ENCODE data around the gene FGF1. TPM values are rescaled to one million over a fixed set of nuclear protein-coding genes. Genes with fewer than 3 reads are reported as not detected.

The FGF1 gene
- total and polyA plus RNA-seq, 3 donors from 2014 or later = 1.9 to 4.4 (median 2.2) TPM

- no peaks in the 10 kb centered on the region for H3K27me3 ChIP-seq
- H3K4me3 ChIP-seq = no peak overlapping the region
- no peaks in the 10 kb centered on the region for H3K36me3 ChIP-seq (ENCODE audit: low read depth, missing control alignments)
- no peaks in the 10 kb centered on the region for H3K9me3 ChIP-seq
- WGBS, 2 donors = 80 to 91% methylated on average over 6 of the region's 6 CpGs
- H3K4me1 ChIP-seq = no peaks in the 10 kb centered on the region
- intact Hi-C loops (cut with DNase I; ENCODE audit: low total_unique reads) = no loop called here
- DNase-seq = no peak
- no peak overlapping the region for H3K27ac ChIP-seq
- no peak for TF ChIP-seq CTCF (IDR thresholded peaks at IDR 0.05)
These were observed 17.6 kb downstream of the FGF1 start for GRCh38 chr5:142668336-142668735.

- H3K9me3 ChIP-seq = no peaks in the 10 kb centered on the region
- no peaks in the 10 kb centered on the region for H3K27me3 ChIP-seq
- TF ChIP-seq POLR2A (IDR thresholded peaks at IDR 0.05) (no peak), CTCF (IDR thresholded peaks at IDR 0.05) (no peak)
- no peak overlapping the region for H3K4me3 ChIP-seq
- WGBS, 2 donors = 90 to 91% methylated on average over 4 to 6 of the region's 6 CpGs
- H3K27ac ChIP-seq = no peak overlapping the region
- intact Hi-C loops (cut with DNase I; ENCODE audit: low total_unique reads) = no loop called here
- no peaks in the 10 kb centered on the region for H3K36me3 ChIP-seq (ENCODE audit: low read depth, missing control alignments)
- H3K4me1 ChIP-seq = no peaks in the 10 kb centered on the region
- DNase-seq = no peak
These were observed 18.1 kb downstream of the FGF1 start for GRCh38 chr5:142667831-142668230.

GRCh38 chr5:142664636-142665035, 21.3 kb downstream of the FGF1 start:
- Histone ChIP-seq H3K9me3 (no peaks in the 10 kb centered on the region), H3K4me3 (no peak overlapping the region), H3K36me3 (ENCODE audit: low read depth, missing control alignments) (no peaks in the 10 kb centered on the region), H3K27me3 (no peaks in the 10 kb centered on the region), H3K4me1 (no peaks in the 10 kb centered on the region), H3K27ac (no peak overlapping the region)
- intact Hi-C loops (cut with DNase I; ENCODE audit: low total_unique reads) = no loop called here
- DNase-seq = no peak
- WGBS, 2 donors = 66 to 82% methylated on average over 6 of the region's 6 CpGs
- TF ChIP-seq CTCF (IDR thresholded peaks at IDR 0.05) = no peak
- TF ChIP-seq POLR2A (IDR thresholded peaks at IDR 0.05) = no peak

GRCh38 chr5:142664067-142664466, 21.8 kb downstream of the FGF1 start:
- H3K27me3 ChIP-seq = no peaks in the 10 kb centered on the region
- H3K4me3 ChIP-seq = no peak overlapping the region
- H3K4me1 ChIP-seq = no peaks in the 10 kb centered on the region
- intact Hi-C loops (cut with DNase I; ENCODE audit: low total_unique reads) = no loop called here
- no peak overlapping the region for H3K27ac ChIP-seq
- TF ChIP-seq CTCF (IDR thresholded peaks at IDR 0.05) (no peak), POLR2A (IDR thresholded peaks at IDR 0.05) (no peak)
- H3K9me3 ChIP-seq = no peaks in the 10 kb centered on the region
- H3K36me3 ChIP-seq (ENCODE audit: low read depth, missing control alignments) = no peaks in the 10 kb centered on the region
- whole genome bisulfite sequencing, 2 donors = 82 to 85% methylated on average over 9 of the region's 9 CpGs
- no peak for DNase-seq

GRCh38 chr5:142663246-142663645, 22.6 kb downstream of the FGF1 start:
- Histone ChIP-seq H3K4me3 (no peak overlapping the region), H3K36me3 (ENCODE audit: low read depth, missing control alignments) (no peaks in the 10 kb centered on the region), H3K27ac (no peak overlapping the region), H3K27me3 (no peaks in the 10 kb centered on the region), H3K9me3 (no peaks in the 10 kb centered on the region), H3K4me1 (no peaks in the 10 kb centered on the region)
- TF ChIP-seq POLR2A (IDR thresholded peaks at IDR 0.05) (no peak), CTCF (IDR thresholded peaks at IDR 0.05) (no peak)
- no peak for DNase-seq
- 76 to 86% methylated on average over 6 of the region's 6 CpGs for WGBS, 2 donors
- intact Hi-C loops (cut with DNase I; ENCODE audit: low total_unique reads) = no loop called here
